Activated naive CD8-positive, alpha-beta T cell (primary cell): Measurements from ENCODE around the gene CACNA2D4.

ENCODE experiments used
- H3K27ac Mint-ChIP-seq: one replicate; pipeline ENCODE4 v1.8.0; 2021; ENCODE audit warnings: mixed read lengths
- H3K27me3 Mint-ChIP-seq: one replicate; pipeline ENCODE4 v1.8.0; 2021; ENCODE audit warnings: mixed read lengths
- H3K36me3 Mint-ChIP-seq: one replicate; pipeline ENCODE4 v1.8.0; 2021; ENCODE audit warnings: mixed read lengths
- H3K4me1 Mint-ChIP-seq: one replicate; pipeline ENCODE4 v1.8.0; 2021; ENCODE audit warnings: low read depth, mixed read lengths
- H3K4me3 Mint-ChIP-seq: one replicate; pipeline ENCODE4 v1.8.0; 2021; ENCODE audit warnings: mild to moderate bottlenecking, mixed read lengths
- H3K9me3 Mint-ChIP-seq: one replicate; pipeline ENCODE4 v1.8.0; 2021; ENCODE audit warnings: low read depth, mixed read lengths

CACNA2D4 gene

DNA sequence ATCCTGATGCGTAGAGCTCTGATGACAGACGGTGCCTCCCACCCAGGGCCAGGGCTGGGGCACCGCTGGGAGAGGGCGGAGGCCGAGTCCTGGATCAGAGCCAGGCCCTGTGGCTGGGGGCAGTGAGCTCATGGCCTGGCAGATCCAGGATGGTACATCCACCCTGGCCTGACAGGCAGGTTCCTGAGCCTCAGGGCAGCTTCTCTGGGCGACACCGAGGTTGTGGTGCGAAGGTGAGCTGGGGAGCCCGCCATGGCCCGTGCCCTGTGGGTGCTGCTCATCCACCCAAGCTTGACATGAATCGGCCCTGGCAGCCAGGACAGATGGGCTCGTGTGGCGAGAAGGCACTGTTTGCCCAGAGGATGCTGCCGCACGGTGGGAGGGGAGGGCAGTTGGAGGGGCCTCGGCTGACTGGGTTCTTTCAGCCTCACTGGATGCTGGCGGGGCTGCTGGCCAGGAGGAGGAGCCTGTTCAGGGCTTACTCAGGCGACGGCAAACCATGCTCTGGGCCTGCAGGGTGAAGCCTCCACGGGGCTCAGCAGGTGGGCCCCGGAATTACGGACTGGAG, 81.5 kb downstream of the CACNA2D4 start:
- no peaks in the 10 kb centered on the region for H3K36me3 Mint-ChIP-seq
- no peaks in the 10 kb centered on the region for H3K9me3 Mint-ChIP-seq
- no peak overlapping the region for H3K27ac Mint-ChIP-seq
- no peaks in the 10 kb centered on the region for H3K4me1 Mint-ChIP-seq
- H3K27me3 Mint-ChIP-seq = peaks cover 7% of the 10 kb centered on the region
- no peak overlapping the region for H3K4me3 Mint-ChIP-seq

DNA sequence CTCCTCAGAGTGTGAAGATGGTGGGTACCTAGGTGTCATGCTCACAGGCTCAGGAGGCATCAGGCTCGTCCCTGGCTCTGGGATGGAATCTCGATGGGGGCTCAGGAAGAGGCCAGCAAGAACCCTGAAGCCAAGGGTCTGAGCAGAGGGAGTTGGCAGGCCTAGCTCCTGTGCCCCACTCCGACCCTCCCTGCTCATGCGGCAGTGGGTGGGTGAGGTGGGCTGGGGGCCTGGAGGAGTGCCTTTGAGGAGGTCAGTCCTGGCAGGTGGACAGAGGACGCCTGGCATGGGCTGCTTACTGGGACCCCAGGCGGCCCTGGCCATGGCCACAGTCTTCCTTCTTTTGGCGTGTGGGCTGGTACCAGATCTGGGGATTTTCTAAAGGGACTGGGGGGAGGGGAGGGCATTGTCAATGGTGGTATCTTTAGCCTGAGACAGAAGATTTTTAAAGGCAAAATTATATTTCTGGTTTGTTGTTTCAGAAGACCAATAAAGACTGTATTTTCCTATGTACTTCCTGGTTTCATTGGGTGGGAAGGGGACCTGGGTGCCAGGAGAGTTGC, 82.1 kb downstream of the CACNA2D4 start:
- Mint-ChIP-seq H3K27ac (no peak overlapping the region), H3K36me3 (no peaks in the 10 kb centered on the region), H3K4me1 (no peaks in the 10 kb centered on the region), H3K9me3 (no peaks in the 10 kb centered on the region), H3K27me3 (peaks cover 9% of the 10 kb centered on the region), H3K4me3 (no peak overlapping the region)

DNA sequence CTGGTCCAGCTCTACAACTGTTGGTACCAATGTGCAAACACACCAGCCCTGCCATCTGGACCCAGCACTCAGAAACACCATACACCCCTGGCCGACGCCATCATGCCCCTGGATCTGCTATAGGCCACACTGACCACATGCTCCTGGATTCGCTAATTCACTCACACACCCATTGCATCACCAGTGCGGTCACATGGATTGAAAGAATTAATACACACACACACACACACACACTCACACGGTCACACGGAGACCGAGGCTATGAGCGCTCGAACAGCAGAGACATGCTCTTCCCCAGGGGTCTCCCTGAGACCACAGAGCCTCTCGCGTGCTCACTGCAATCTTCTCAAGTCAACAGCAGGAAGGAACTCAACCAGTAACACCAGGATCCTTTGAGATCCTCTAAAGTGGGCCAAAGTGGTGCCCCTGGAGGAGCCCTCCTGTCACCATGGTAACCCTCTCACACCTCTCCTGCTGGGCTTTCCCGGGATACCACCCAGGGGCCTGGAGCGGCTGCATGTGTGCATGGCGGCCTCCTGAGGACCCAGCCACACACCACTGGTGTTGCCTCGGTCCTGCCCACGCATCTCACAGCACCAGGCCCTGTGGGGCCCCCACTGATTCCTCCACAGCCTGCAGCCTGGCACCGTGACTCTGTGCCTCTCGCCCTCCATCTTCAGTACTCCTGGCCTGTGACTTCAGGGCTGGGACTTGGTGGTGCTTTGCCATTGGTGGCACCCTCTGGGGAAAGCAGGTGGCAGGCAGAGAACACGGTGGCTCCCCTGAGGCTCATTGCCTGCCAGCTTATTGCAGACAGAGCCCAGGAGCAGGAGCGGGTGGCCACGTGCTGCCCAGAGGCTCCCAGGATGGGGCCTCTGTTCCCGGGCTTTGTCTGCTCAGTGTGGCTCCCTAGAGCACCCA, 83.0 kb downstream of the CACNA2D4 start:
- Mint-ChIP-seq H3K27me3 (peaks cover 12% of the 10 kb centered on the region), H3K4me3 (no peak overlapping the region)

DNA sequence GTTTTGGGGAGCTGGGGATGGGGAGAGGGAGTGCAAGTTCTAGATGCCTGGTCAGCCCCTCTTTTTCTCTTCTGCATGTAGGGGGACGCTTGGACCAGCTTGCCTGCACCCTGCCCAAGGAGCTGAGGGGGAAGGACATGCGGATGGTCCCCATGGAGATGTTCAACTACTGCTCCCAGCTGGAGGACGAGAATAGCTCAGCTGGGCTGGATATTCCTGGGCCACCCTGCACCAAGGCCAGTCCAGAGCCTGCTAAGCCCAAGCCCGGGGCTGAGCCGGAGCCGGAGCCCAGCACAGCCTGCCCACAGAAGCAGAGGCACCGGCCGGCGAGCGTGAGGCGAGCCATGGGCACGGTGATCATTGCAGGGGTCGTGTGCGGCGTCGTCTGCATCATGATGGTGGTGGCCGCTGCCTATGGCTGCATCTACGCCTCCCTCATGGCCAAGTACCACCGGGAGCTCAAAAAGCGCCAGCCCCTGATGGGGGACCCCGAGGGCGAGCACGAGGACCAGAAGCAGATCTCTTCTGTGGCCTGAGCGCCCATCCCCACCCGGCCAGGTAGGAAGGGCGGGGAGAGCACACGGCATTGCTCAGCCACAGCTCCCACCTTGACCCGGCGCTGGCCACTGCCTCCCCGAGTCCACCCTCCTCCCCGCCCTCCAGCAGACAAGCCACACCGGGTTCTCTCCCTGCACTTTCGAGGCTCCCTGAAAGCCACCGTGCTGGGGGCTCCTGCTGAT, 84.1 kb downstream of the CACNA2D4 start:
- Mint-ChIP-seq H3K4me3 (no peak overlapping the region), H3K9me3 (no peaks in the 10 kb centered on the region), H3K36me3 (no peaks in the 10 kb centered on the region), H3K27me3 (peaks cover 12% of the 10 kb centered on the region), H3K4me1 (no peaks in the 10 kb centered on the region), H3K27ac (no peak overlapping the region)

More for the DNA sequence above, 83.0 kb downstream of the CACNA2D4 start:
- H3K36me3 Mint-ChIP-seq = no peaks in the 10 kb centered on the region
- H3K9me3 Mint-ChIP-seq = no peaks in the 10 kb centered on the region
- H3K27ac Mint-ChIP-seq = no peak overlapping the region
- no peaks in the 10 kb centered on the region for H3K4me1 Mint-ChIP-seq

DNA sequence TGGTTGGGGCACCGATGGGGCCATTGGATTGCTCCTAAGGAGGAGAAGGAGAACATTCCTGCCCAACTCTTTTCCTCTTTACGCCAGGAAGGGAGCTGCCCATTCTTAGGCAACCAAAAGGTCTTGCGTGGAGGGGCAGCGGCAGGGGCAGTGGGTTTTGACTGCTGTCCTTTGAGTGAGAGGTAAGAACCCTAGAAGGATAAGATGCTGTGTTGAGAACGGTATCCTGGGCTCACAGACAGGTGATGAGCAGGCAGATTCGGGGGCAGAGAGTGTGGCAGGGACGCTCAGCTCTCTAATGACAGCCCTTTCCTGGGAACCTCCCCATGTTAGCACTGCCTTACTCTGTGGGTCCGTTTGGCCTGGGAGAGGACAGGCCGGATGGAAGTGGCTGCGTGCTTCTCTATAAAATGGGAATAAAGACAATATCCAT, 84.8 kb downstream of the CACNA2D4 start:
- Mint-ChIP-seq H3K4me3 (no peak overlapping the region), H3K27ac (no peak overlapping the region), H3K27me3 (peaks cover 12% of the 10 kb centered on the region), H3K36me3 (no peaks in the 10 kb centered on the region), H3K4me1 (no peaks in the 10 kb centered on the region), H3K9me3 (no peaks in the 10 kb centered on the region)

DNA sequence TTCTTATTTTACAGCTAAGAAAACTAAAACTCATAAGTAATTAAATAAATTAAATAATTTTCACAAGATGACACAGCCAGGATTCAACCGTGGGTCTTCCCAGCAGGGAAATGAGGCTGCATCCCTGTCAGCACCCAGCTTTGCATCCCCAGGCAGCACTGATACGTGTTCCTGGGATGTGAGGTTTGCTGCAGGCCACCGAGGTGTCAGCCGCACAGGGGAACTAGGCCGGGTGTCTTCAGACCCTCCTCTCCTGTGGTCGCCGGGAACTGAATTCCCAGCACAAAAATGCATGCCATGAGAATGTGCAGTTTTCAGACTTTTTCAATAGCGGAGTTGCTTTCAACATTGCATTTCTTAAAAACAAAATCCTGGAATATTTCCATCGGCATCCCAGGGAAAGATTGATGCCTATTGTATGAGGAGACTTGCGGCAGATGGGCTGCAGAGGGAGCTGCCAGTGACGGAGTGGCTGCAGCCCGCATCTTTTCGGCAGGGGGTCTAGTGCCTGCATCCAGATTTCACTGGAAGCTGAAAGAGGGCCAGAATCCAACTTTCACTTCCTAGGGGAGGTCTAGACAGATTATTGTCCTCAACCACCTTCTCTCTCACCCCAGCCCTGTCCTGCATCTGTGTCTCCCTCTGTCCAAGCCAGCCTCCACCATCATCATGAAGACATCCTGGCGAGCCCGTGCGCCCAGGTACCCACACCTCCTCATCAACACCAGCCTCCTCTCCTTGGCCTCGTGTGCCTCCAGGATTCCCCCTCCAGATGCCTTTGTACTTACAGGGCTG, 85.5 kb downstream of the CACNA2D4 start:
- H3K9me3 Mint-ChIP-seq = no peaks in the 10 kb centered on the region

DNA sequence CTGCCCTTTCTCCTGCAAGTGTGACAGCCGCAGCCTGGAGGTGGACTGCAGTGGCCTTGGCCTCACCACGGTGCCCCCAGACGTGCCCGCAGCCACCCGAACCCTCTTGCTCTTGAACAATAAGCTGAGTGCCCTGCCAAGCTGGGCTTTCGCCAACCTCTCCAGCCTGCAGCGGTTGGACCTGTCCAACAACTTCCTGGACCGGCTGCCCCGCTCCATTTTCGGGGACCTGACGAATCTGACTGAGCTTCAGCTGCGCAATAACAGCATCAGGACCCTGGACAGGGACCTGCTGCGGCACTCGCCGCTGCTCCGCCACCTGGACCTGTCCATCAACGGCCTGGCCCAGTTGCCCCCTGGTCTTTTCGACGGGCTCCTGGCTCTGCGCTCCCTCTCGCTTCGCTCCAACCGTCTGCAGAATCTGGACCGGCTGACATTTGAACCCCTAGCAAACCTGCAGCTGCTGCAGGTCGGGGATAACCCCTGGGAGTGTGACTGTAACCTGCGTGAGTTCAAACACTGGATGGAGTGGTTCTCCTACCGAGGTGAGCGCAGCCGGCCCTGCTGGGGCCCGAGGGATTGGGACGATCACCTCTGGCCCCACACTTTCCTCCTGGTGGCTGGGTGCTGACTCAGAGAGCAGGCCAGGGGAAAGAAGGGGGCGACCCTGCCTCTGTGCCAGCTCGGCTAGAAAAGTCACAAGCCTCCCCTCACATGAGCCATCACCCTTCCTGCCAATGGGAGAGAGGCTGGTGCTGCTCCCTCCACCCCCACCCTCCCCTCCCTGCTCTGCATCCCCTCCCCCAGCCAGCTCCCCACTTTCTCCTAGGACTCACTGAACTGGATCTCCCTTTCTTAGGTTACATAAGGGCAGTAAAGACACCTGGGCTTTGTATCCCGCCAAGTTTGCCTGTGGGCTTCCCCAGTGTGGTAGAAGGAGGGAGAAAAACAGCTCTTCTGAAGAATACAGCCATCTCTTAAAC, 87.2 kb downstream of the CACNA2D4 start:
- Mint-ChIP-seq H3K4me1 (no peaks in the 10 kb centered on the region), H3K36me3 (no peaks in the 10 kb centered on the region), H3K27ac (no peak overlapping the region), H3K4me3 (no peak overlapping the region), H3K27me3 (peaks cover 12% of the 10 kb centered on the region), H3K9me3 (no peaks in the 10 kb centered on the region)

More for the DNA sequence above, 85.5 kb downstream of the CACNA2D4 start:
- Mint-ChIP-seq H3K4me3 (no peak overlapping the region), H3K4me1 (no peaks in the 10 kb centered on the region), H3K27me3 (peaks cover 12% of the 10 kb centered on the region), H3K27ac (no peak overlapping the region), H3K36me3 (no peaks in the 10 kb centered on the region)

DNA sequence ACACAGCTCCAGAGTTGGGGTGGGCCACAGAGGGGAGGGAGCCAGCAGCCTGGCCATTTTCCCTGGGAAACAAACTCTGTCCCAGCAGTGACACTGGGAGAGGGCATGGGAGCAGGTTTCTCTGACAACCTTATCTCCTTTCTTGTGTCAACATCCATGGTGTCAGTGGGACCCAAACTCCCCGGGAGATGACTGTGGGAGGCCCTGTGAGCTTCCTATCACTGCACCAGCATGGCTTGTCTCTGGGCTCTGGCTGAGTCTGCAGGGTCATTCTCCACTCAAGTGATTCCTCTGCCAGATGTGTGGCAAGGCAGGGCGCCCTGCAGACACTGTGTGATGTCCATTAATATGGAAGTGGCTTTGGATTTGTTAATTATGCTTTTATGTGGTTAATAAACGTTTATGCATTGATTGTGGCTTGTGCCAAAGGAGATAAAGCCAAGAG, 88.0 kb downstream of the CACNA2D4 start:
- Mint-ChIP-seq H3K4me1 (no peaks in the 10 kb centered on the region), H3K9me3 (no peaks in the 10 kb centered on the region), H3K36me3 (no peaks in the 10 kb centered on the region), H3K27me3 (peaks cover 12% of the 10 kb centered on the region), H3K4me3 (no peak overlapping the region), H3K27ac (no peak overlapping the region)

DNA sequence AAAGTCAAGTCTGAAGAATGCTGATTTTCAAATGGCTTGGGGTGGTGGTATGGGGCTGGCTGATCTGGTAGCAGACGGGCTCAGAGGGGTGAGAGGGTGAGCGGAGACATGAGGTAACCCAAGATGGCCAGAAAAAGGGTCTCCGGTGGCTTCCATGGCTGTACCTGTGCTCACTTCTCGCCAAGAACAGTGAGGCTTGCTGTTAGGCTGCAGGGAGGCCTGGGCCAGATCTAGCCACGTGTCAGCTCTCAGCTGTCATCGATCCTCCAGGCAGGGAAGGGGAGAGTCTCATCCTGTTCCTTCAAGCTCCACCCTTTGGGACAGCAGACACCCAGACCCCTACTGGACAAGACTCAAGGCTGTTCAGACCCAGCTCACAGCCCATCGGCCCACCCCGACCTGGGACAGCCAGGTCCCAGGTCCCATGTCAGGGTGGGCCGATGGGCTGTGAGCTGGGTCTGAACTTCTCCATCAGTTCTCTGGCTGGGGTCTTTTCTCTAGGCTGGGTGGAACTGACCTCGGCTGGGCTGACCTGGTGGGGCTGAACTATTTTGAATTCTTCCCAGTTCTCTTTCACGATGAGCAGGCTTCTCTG, 89.0 kb downstream of the CACNA2D4 start:
- Mint-ChIP-seq H3K4me3 (no peak overlapping the region), H3K4me1 (no peaks in the 10 kb centered on the region), H3K36me3 (no peaks in the 10 kb centered on the region), H3K9me3 (no peaks in the 10 kb centered on the region), H3K27me3 (peaks cover 12% of the 10 kb centered on the region), H3K27ac (no peak overlapping the region)

DNA sequence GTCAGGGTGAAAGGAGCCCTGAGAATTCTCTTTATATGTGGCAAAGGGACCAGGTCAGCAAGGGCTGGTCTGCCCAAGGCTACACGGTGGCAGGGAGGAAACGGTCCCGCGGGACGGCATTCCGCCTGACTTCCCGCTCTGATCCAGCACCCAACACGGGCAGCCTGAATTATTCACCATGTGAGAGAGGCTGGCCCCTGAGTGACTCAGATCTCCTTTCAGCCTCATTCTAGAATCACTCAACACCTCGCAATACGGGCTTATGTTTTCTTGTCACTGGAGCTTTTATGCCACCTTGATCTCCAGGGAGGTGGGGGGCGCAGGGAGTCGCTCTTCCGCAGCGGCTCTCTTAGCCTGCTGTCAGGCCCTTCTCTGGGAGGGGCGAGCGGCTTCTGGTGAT, 89.6 kb downstream of the CACNA2D4 start:
- Mint-ChIP-seq H3K27me3 (peaks cover 12% of the 10 kb centered on the region), H3K9me3 (no peaks in the 10 kb centered on the region), H3K4me1 (no peaks in the 10 kb centered on the region), H3K27ac (no peak overlapping the region), H3K4me3 (no peak overlapping the region), H3K36me3 (no peaks in the 10 kb centered on the region)

DNA sequence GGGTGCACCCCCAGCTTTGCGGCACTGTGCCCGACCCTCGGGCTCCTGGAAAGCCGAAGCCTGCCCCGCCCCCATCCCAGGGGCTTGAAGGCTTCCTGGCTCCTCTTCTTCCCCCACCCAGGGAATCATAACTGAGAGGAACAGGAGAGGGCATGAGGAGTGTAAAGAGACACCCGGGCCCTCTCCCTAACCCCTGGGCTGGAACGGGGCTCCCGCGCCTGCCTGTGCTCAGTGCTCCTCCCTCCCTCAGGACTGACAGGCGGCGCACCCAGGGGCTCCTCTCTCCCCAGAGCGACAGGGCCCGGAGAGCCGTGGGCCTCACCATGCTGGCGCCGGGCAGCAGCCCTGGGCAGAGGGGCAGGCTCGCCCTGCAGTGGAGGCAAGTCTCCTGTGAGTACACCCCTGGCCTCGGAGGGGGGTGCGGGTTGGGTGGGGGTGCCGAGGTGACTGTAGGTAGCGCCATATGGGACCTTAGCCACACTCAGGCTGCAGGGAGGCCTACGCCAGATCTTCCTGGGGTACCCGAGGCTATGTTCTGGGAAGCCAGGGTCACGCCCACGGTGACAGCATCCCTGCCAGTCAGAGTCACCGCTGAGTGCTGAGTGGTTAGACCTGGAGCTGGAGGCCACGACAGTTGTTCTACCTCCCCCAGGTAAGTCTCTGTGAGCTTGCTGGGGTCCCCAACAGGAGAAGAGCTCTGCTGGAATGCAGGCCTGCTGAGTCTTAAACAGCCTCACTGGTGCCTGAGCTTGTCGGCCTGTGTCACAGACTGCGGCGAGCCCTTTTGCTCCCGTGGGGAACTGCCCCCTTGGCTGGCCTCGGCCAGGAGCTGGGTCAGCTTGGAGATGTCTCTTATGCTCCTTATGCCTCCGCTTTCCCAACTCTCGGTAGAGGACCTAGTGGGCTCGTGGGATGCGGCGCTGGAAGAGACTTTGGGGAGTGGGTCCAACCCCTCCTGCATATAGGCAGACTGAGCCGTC, 90.3 kb downstream of the CACNA2D4 start:
- Mint-ChIP-seq H3K36me3 (no peaks in the 10 kb centered on the region), H3K27ac (no peak overlapping the region), H3K4me3 (no peak overlapping the region), H3K27me3 (peaks cover 9% of the 10 kb centered on the region), H3K4me1 (no peaks in the 10 kb centered on the region), H3K9me3 (no peaks in the 10 kb centered on the region)
